SK-N-SH treated with all-trans-retinoic acid at 6 μM for 48 hours (cell line): ENCODE results near the gene MGMT.

ENCODE experiments used
- ARNTL ChIP-seq: fragments of 450-650 bp; formaldehyde crosslinking; IDR thresholded peaks from 2 replicates; pipeline ENCODE4 v1.5.0; 2020; ENCODE audit warnings: low read depth, mild to moderate bottlenecking, moderate library complexity, borderline replicate concordance
- CREB5 ChIP-seq: fragments of 250-450 bp; sonication (Bioruptor Pico); IDR thresholded peaks from 2 replicates; pipeline ENCODE4 v1.5.1; 2020; ENCODE audit warnings: low read depth, mild to moderate bottlenecking, moderate library complexity
- CSDC2 ChIP-seq: fragments of 250-450 bp; sonication (Bioruptor Pico); IDR thresholded peaks from 2 replicates; pipeline ENCODE4 v1.5.0; 2020; ENCODE audit warnings: mild to moderate bottlenecking, moderate library complexity
- ISL1 ChIP-seq: fragments of 250-450 bp; sonication (Bioruptor Pico); IDR thresholded peaks from 2 replicates; pipeline ENCODE4 v2.1.2; 2022; ENCODE audit warnings: mild to moderate bottlenecking, moderate library complexity
- PATZ1 ChIP-seq: fragments of 250-450 bp; sonication (Bioruptor Pico); IDR thresholded peaks from 2 replicates; pipeline ENCODE4 v1.8.0; 2020; ENCODE audit warnings: mild to moderate bottlenecking, moderate library complexity, borderline replicate concordance
- PPARA ChIP-seq: fragments of 250-450 bp; sonication (Bioruptor Pico); IDR thresholded peaks from 2 replicates; pipeline ENCODE4 v1.5.0; 2020; ENCODE audit warnings: mild to moderate bottlenecking, borderline replicate concordance
- SNAI2 ChIP-seq: fragments of 250-450 bp; sonication (Bioruptor Pico); IDR thresholded peaks from 2 replicates; pipeline ENCODE4 v1.5.0; 2020; ENCODE audit warnings: mild to moderate bottlenecking, moderate library complexity
- TCF4 ChIP-seq: fragments of 250-450 bp; sonication (Bioruptor Pico); IDR thresholded peaks from 2 replicates; pipeline ENCODE4 v1.8.0; 2021; ENCODE audit warnings: mild to moderate bottlenecking, moderate library complexity, borderline replicate concordance
- ZC3H10 ChIP-seq: fragments of 250-450 bp; sonication (Bioruptor Pico); IDR thresholded peaks from 2 replicates; pipeline ENCODE4 v1.5.1; 2021; ENCODE audit warnings: mild to moderate bottlenecking, moderate library complexity
- ZFP3 ChIP-seq: fragments of 250-450 bp; sonication (Bioruptor Pico); IDR thresholded peaks from 2 replicates; pipeline ENCODE4 v1.5.0; 2020; ENCODE audit warnings: mild to moderate bottlenecking, moderate library complexity
- ZFP30 ChIP-seq: fragments of 450-650 bp; formaldehyde crosslinking; IDR thresholded peaks from 2 replicates; pipeline ENCODE4 v1.5.0; 2022; ENCODE audit warnings: mild to moderate bottlenecking, moderate library complexity
- ZNF565 ChIP-seq: fragments of 450-650 bp; formaldehyde crosslinking; conservative IDR thresholded peaks from 2 replicates; pipeline ENCODE4 v1.5.0; 2020; ENCODE audit warnings: low read depth, mild to moderate bottlenecking, moderate library complexity
- ZNF70 ChIP-seq: fragments of 450-650 bp; formaldehyde crosslinking; IDR thresholded peaks from 2 replicates; pipeline ENCODE4 v1.5.0; 2020; ENCODE audit warnings: mild to moderate bottlenecking, moderate library complexity
- ZNF8 ChIP-seq: fragments of 450-650 bp; formaldehyde crosslinking; IDR thresholded peaks from 2 replicates; pipeline ENCODE4 v1.5.0; 2020; ENCODE audit warnings: mild to moderate bottlenecking, moderate library complexity

- TF ChIP-seq TCF4 (CRISPR knock-in tag), result no peak
- no peak for TF ChIP-seq ZNF8 (CRISPR knock-in tag)
- no peak for TF ChIP-seq ZFP3
- no peak for TF ChIP-seq ZFP30 (CRISPR knock-in tag)
- no peak for TF ChIP-seq ZNF70
- TF ChIP-seq PPARA, result no peak
- TF ChIP-seq CSDC2 (CRISPR knock-in tag), result no peak
- TF ChIP-seq ZNF565 (CRISPR knock-in tag), result no peak
- no peak for TF ChIP-seq PATZ1 (CRISPR knock-in tag)
- TF ChIP-seq CREB5, result no peak
- TF ChIP-seq ISL1 (CRISPR knock-in tag), result no peak
- no peak for TF ChIP-seq ZC3H10
- TF ChIP-seq ARNTL, result no peak
- no peak for TF ChIP-seq SNAI2 (CRISPR knock-in tag)
Observed at GRCh38 chr10:129548600-129548999, 81.6 kb downstream of the MGMT start.
